Measurements from ENCODE around the gene WDR55.
"Not testable (repeated sequence)": the region's sequence is repeated elsewhere in the genome, so short reads cannot be mapped to it uniquely, and the experiment has no call there.

Gene WDR55

DNA sequence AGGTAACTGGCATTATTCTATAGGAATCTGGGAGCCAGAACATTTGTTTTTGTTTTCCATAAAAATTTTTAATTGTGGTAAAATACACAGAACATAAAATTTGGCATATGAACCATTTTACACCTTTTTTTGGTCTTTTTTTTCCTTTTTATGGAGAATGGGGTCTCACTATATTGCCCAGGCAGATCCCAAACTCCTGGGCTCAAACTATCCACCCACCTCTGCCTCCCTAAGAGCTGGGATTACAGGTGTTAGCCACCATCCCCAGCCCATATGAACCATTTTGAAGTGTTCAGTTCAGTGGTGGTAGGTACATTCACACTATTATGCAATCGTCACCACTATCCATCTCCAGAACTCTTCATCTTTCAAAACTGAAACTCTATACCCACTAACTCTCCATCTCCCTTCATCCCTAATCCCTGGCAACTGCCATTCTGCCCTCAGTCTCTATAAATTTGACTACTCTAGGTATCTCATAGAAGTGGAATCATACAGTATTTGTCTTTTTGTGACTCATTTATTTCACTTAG lies 48.9 kb downstream of the WDR55 start:
- no peak for DNase-seq

DNA sequence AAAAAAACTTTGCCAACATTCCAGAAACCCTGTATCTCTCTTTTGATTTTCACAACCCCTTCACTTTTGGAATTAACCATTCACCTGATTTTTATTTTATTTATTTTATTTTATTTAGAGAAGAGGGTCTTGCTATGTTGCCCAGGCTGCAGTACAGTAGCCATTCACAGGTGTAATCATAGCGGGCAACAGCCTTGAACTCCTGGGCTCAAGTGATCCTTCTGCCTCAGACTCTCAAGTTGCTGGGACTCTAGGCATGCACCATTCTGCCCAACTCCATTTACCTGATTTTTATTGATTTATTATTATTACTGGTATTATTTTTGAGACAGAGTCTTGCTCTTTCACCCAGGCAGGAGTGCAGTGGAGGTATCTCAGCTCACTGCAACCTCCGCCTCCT lies 51.5 kb downstream of the WDR55 start:
- DNase-seq: not testable (repeated sequence)

DNA sequence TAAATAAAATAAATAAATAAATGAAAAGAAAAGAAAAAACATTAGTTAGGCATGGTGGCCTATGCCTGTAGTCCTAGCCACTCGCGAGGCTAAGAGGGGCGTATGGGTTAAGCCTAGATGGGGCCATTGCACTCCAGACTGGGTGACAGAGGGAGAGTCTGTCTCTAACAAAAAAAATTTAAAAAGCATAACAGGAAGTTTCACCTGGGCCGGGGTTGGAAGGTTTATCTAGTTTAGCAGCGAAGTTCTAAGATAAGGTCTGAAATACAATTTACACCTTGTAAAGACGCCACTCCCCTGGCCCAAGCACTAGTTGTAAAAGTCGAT lies 53.5 kb downstream of the WDR55 start:
- DNase-seq: no peak

DNA sequence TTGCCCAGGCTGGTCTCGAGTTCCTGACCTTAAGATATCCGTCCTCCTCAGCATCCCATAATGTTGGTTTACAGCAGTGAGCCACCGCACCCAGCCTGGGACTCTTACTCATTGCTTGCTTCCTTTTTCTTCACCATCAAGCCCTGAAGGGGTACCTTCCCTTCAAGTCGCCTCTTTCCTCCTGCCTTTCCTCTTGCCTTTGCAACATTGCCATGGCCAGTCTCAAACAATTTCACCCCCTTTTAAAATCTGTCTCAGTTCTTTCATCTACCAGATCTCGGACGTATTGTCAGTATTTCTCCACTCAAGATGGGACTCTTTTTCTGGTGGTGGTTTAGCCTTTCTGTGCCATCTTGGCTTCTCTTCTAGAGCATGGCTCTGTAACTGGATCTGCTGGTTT lies 56.0 kb downstream of the WDR55 start:
- DNase-seq: not testable (repeated sequence)

DNA sequence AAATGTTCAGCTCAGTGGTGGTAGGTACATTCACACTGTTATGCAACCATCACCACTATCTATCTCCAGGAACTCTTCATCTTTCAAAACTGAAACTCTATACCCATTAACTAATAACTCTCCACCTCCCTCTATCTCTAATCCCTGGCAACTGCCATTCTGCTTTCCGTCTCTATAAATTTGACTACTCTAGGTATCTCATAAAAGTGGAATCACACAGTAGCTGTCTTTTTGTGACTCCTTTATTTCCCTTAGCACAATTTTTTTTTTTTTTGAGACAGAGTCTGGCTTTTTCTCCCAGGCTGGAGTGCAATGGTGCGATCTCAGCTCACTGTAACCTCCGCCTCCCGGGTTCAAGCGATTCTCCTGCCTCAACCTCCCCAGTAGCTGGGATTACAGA lies 56.7 kb downstream of the WDR55 start:
- not testable (repeated sequence) for DNase-seq
